GM12875 (cell line): ENCODE data around the gene TMEM260.

Experiments
- H3K4me3 ChIP-seq: one replicate; pipeline ENCODE4 v1.5.1; 2011; ENCODE audit warnings: low read depth, low read length, control low read depth
- CTCF ChIP-seq: IDR thresholded peaks from 2 replicates; pipeline ENCODE4 v1.5.1; 2011; ENCODE audit warnings: low read depth, mild to moderate bottlenecking, control low read depth, inconsistent platforms, low read length, moderate library complexity, borderline replicate concordance; ENCODE audit not compliant: insufficient read depth

The TMEM260 gene

GRCh38 chr14:56579345-56580220 lies at the start of gene TMEM260:
TMEM260 (plus strand) TSS chr14:56579798; CDS start chr14:56579915, 117 bp downstream.
- TF ChIP-seq CTCF: peak; percentile 84
- peak within 1 kb of the TSS; percentile 94 for H3K4me3 ChIP-seq

GRCh38 chr14:56532546-56532945 lies 47.1 kb upstream of the TMEM260 start:
- TF ChIP-seq CTCF: no peak
- H3K4me3 ChIP-seq: no peak overlapping the region

- TF ChIP-seq CTCF: no peak
- H3K4me3 ChIP-seq: no peak overlapping the region
Measured at GRCh38 chr14:56534656-56535055, 44.9 kb upstream of the TMEM260 start.

GRCh38 chr14:56539862-56540261 lies 39.7 kb upstream of the TMEM260 start:
- no peak overlapping the region for H3K4me3 ChIP-seq
- TF ChIP-seq CTCF: no peak

GRCh38 chr14:56543436-56543835 lies 36.2 kb upstream of the TMEM260 start:
- no peak for TF ChIP-seq CTCF

GRCh38 chr14:56549721-56550120 lies 29.9 kb upstream of the TMEM260 start:
- no peak for TF ChIP-seq CTCF
- H3K4me3 ChIP-seq: no peak overlapping the region

More at GRCh38 chr14:56543436-56543835, 36.2 kb upstream of the TMEM260 start:
- H3K4me3 ChIP-seq: no peak overlapping the region

GRCh38 chr14:56552615-56553014 lies 27.0 kb upstream of the TMEM260 start:
- H3K4me3 ChIP-seq: no peak overlapping the region
- TF ChIP-seq CTCF: no peak
